T47D (cell line): ENCODE results near the gene PLEKHN1.
A peak's percentile ranks its signal among the peaks of the same experiment; 100 is the strongest.

Experiments used
- DNase-seq, 2 experiments: peaks; one replicate each; pipeline versions ENCODE4 v3.0.0 to v3.0.0-alpha.2; 2011 to 2012; ENCODE audit warnings: low read depth in 1 of 2, low spot score in 1 of 2
- JUND ChIP-seq: IDR thresholded peaks from 2 replicates; pipeline ENCODE4 v1.6.1; 2012; ENCODE audit warnings: low read depth
- in situ Hi-C: cut with HindIII; loops from 2 replicates; pipeline ENCODE4 v1.10.0; 2016; ENCODE audit warnings: low sequenced_read_pairs, low pct_unique_long_range_greater_than_20kb

Gene PLEKHN1

GRCh38 chr1:1023700-1024099 is 57.4 kb downstream of the PLEKHN1 start:
- no peak for TF ChIP-seq JUND
- in situ Hi-C loops: no loop called here
- DNase-seq: no peak

GRCh38 chr1:1024149-1024770 is 58.0 kb downstream of the PLEKHN1 start:
- in situ Hi-C loops: no loop called here
- no peak for TF ChIP-seq JUND
- DNase-seq: no peak

GRCh38 chr1:1024771-1025699 is 58.8 kb downstream of the PLEKHN1 start:
- no peak for TF ChIP-seq JUND
- peak; percentile 43 to 91 for DNase-seq
- in situ Hi-C loops: no loop called here
